ENCODE data around the gene MBOAT2.

The MBOAT2 gene

DNA sequence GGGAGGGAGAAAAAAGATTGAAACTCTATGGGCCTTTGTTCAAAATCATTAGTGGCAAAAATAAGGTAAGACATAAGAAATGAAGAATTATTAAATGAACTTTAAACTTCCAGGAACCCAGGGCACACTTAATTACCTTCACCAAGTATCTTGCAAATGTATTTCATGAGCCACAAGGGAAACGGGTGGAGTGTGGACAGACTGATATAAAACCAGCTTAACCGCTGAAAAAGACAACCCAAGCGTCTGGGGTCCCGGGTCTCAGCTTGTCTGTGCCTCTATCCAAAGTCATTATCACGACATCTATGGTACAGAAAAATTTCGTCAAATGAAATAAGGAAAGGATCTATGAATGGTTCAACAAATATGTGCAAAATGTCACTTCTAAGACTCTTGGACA is 13.9 kb upstream of the MBOAT2 start:
- DNase-seq (ENCODE audit: low read depth in 2 of 2) = no peak

DNA sequence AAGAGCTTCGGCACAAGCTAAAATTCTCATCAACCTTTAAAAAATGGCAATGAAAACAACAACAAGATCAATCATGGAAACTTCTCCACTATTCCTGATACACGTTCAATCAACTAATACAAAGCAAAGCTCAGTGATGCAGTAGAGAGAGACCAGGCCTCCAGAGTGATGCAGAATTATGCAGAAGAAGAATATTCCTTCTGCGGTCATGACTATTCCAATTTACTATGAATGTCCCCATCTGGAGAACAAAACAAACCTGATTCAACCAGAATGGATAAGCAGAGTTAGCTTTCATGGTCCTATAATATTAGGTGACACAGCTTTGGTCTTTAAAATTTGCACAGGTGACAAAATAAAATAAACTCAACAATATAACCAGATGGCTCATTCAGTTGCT is 12.5 kb upstream of the MBOAT2 start:
- DNase-seq (ENCODE audit: low read depth in 2 of 2) = no peak

DNA sequence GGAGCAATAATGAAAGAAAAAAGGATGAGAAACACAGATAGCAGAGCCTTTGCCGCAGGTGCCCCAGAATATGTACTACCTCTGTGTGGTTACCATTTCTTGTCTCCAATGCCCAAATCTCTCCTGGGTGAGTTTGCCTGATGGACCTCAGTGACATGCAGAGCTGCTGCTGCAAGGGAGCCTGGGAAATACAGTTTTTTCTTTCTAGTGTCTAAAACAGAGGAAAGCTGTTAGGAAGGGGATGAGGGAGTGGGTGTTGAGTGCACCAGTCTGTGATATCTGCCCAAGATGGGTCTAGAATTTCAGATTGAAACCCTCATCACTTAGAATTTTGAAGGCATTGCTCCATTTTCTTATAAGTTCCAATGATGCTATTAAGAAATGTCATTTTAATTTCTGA is 9.9 kb upstream of the MBOAT2 start:
- DNase-seq (ENCODE audit: low read depth in 2 of 2) = no peak

- no peak for DNase-seq (ENCODE audit: low read depth in 2 of 2)
Observed at GRCh38 chr2:9010866-9011265, 7.4 kb upstream of the MBOAT2 start.

GRCh38 chr2:9008951-9009664 is 5.6 kb upstream of the MBOAT2 start:
- no peak for DNase-seq (ENCODE audit: low read depth in 2 of 2)

DNA sequence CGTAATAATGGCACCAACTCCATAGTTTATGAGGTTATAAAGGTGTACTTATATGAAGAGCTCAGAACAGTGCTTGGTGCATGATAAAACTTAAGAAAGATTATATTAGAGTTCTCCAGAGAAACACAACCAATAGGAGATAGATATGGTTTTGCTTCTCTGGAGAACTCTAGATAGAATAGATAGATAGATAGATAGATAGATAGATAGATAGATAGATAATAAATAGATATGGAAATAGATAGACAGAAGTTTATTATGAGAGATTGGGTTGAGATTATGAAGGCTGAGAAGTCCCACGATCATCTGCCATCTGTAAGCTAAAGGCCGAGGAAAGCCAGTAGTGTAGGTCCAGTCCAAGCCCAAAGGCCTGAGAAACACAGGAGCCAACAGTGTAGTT is 2.9 kb upstream of the MBOAT2 start:
- no peak for DNase-seq (ENCODE audit: low read depth in 2 of 2)

GRCh38 chr2:9004338-9005204 is 1.1 kb upstream of the MBOAT2 start:
- DNase-seq (ENCODE audit: low read depth in 2 of 2) = no peak

- no peak for DNase-seq (ENCODE audit: low read depth in 2 of 2)
Observed at GRCh38 chr2:9003366-9003615, 193 bp downstream of the MBOAT2 start.

GRCh38 chr2:9002637-9003365 is 683 bp downstream of the MBOAT2 start:
- no peak for DNase-seq (ENCODE audit: low read depth in 2 of 2)

GRCh38 chr2:9002313-9002636 is 1.2 kb downstream of the MBOAT2 start:
- DNase-seq (ENCODE audit: low read depth in 2 of 2) = no peak

DNA sequence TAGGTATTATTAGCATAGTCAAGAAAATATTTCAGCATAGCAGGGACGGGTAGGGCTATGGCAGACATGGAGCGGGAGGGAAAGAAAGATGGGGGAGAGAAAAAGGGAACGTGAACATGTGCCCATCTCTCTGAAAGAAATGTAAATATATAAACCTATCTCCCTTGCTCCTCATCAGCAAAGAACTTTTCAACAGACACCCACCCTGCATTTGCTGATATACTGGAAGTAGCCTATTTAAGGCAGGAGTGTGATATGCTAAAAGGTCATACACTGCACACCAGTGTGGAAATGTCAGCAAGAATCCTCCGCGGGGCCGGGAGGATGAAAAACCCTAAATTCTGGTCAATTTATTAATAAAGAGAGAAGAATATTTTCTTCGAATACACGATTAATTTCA is 1.7 kb downstream of the MBOAT2 start:
- DNase-seq (ENCODE audit: low read depth in 2 of 2) = no peak

GRCh38 chr2:9001229-9001628 is 2.3 kb downstream of the MBOAT2 start:
- DNase-seq (ENCODE audit: low read depth in 2 of 2) = no peak

DNA sequence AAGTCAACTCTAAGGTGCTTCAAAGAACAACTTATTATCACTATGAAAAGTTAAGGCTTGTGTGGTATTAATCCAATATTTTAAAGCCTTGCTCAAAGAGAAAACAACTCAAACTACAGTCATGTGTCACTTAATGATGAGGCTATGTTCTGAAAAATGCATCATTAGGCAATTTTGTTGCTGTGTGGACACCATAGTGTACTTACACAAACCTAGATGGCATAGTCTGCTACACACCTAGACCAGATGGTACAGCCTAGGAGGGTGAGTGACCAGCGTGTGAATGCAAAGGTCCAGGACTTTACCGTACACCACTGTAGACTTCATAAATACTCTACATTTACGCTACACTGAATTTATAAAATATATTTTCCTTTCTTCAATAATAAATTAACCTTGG is 3.0 kb downstream of the MBOAT2 start:
- no peak for DNase-seq (ENCODE audit: low read depth in 2 of 2)

GRCh38 chr2:8999797-9000196 is 3.7 kb downstream of the MBOAT2 start:
- no peak for DNase-seq (ENCODE audit: low read depth in 2 of 2)

DNA sequence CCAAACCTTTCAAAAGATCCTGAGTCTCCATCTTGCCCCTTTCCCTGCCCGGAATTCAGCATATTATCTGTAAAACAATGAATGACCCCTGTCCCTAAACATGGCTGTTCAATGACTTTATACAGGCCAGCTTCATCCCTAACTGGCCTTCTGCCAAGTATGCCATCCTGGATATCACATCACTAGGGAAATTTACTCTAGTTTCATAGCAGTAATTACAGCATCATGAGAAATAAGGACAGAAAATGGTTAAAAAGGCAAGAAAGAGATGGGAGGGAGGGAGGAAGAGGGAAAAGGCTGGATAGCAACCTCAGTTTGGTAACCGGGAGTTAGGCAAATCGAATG is 4.4 kb downstream of the MBOAT2 start:
- DNase-seq (ENCODE audit: low read depth in 2 of 2) = no peak

GRCh38 chr2:8998418-8999101 is 4.9 kb downstream of the MBOAT2 start:
- DNase-seq (ENCODE audit: low read depth in 2 of 2) = no peak

DNA sequence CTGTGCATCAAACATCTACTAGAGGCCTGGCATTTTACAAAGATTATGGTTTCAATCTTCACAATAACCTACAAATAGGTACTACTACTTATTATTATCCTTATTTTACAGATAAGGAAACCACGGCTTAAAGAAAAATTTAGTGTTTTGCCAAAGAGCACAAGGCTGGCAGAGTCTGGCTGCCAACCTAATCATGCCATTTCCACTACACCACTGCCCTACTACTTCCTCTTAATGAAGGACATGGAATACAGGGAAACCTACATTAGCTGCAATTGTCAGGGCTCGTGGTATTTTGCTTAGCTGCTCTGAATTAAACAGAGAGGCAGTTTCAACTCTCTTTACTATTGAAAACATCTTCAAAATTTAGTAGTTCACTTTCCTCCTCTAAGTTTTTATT is 5.9 kb downstream of the MBOAT2 start:
- DNase-seq (ENCODE audit: low read depth in 2 of 2) = no peak

- DNase-seq (ENCODE audit: low read depth in 2 of 2) = no peak
Observed at GRCh38 chr2:8997108-8997507, 6.4 kb downstream of the MBOAT2 start.

DNA sequence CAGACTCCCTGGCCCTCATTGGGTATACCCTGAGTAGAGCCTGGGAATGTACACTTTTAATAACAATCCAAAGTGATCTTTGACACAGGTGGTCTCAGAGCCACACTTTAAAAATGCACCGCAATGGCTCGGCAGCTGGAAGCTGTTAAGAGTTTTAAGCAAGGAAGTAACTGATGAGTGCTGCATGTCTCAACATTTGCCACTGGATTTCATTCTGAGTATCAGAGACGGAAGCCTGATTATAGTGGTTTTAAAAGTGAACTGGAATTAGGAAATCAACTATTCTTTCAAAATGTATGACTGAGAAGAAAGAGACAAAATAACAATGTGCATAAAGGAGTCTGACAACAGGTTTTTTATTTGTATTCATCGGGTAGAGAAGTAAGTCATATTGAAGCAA is 7.5 kb downstream of the MBOAT2 start:
- DNase-seq (ENCODE audit: low read depth in 2 of 2) = no peak

DNA sequence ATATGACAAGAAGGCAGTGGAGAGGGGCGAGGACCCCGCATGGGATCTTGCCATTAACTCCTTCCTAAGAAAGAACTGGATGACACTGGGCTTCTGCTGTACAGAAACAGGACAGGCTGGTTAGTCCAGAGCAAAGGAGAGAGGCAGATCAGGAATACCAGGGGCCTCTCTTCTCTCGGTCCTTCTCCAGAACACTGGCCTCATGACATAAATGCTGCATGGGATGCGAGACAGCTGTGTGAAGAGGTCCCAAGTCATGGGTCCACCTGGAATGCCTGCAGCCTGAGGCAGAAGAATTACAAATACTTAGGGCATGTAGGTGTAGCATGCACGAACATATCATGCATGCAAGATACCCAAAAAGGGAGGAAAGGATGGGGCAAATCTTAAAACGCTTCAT is 9.1 kb downstream of the MBOAT2 start:
- DNase-seq (ENCODE audit: low read depth in 2 of 2) = no peak

DNA sequence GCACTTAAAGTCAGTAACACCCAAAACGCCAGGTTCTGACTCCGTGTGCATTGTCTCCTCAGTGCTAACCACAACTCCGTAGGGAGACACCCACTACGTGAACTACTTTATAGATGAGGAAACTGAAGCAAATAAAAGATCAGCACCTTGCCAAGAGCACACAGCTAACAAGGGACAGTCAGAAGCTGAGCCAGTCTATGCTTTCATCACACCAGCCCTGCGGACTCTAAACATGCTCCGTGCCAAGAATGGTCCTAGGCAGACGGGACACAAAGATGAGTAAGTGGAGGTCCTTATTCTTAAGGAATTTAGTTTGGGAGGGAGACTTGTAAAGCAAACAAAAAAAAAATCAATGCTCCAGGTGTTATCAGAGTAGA is 9.6 kb downstream of the MBOAT2 start:
- no peak for DNase-seq (ENCODE audit: low read depth in 2 of 2)

DNA sequence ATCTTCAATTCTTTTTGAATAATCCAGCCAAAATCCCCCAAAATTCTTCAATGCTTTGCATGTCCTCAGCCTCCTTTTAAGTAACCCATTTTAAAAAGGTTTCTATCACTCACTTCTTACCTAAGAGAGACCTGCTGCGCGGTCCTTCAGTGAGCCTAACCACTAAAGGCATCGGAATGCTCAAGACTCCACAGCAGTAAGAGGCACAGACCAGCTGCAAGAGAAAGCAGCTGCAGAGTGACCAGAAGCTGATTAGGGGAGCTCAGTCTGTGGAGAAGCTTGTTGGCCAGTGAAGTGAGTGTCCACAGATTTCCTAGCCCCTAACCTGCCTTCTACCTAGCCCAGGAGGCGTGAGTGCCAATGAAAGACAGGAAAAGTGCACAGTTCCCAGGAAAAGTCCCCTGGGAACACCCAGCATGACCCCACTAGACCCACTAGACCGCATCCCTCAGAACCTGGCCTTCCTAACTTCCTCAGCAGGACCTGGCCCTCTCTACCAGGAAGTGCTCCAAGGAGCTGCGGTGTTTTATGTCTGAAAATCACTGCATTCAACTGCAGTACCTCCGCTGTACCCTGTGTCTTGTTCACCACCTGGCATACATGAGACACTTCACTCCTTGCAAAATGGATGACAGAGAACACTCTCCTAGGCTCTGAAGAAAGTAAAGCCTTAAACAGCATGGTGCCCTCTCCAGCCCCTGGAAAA is 10.1 kb downstream of the MBOAT2 start:
- no peak for DNase-seq (ENCODE audit: low read depth in 2 of 2)
